Astrocyte of the cerebellum (primary cell): ENCODE measurements around the gene RAD51AP1.

Experiments
- DNase-seq: peaks from one replicate; pipeline ENCODE4 v3.0.0-alpha.2; 2011; ENCODE audit warnings: low read depth
- H3K4me3 ChIP-seq: 2 replicates; pipeline ENCODE4 v1.5.1; 2011; ENCODE audit warnings: mild to moderate bottlenecking, low read depth, low read length, moderate library complexity
- CTCF ChIP-seq: IDR thresholded peaks from 2 replicates; pipeline ENCODE4 v1.5.1; 2012; ENCODE audit warnings: low read length, low read depth, moderate library complexity, mild to moderate bottlenecking; ENCODE audit errors: missing control alignments
- in situ Hi-C: cut with HindIII; loops from 2 replicates; pipeline ENCODE4 v1.10.0; 2017; ENCODE audit warnings: low sequenced_read_pairs

Gene RAD51AP1

DNA sequence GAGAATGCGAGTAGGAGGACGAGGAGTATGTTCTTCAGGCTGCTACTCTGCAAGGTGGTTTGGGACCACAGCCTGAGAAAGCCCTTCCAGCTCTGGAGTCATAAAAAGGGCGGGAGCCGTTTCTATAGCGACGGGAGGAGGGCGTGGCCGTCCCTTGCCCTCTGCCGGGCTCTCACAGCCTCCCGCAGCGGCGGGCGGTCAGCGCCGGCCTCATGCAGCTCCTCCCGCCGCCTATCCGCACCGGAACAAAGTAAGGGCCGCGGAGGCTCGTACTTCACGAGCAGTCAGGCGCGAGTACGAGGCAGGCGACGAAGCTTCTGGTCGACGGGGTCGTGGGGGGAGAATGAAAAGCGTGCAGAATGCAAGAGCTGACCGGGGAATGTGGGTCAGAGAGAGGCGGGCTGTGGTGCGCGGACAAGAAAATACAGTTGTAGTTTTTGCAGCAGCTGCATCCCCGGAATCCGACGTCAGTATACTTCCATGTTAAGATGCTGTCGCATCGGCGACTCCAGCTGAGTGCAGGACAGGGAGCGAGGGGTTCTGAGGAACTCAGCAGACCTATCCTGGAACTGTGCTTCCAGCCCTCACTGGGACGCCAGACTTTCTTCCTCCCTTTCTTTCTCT lies 23.5 kb downstream of the RAD51AP1 start, which contains the start of gene DYRK4:
Gene DYRK4, plus strand, starts transcription at position 175 of the 624 bp plus-strand sequence. Its CDS starts 38 bp downstream, at position 213.
- no peak for TF ChIP-seq CTCF
- DNase-seq = peak; percentile 42
- in situ Hi-C loops = no loop called here
- peak within 1 kb of the TSS; percentile 27 for H3K4me3 ChIP-seq

GRCh38 chr12:4563336-4563735 lies 24.6 kb downstream of the RAD51AP1 start:
- in situ Hi-C loops = no loop called here
- DNase-seq = peak; percentile 53

GRCh38 chr12:4564818-4565217 lies 26.1 kb downstream of the RAD51AP1 start:
- no peak for TF ChIP-seq CTCF
- H3K4me3 ChIP-seq = no peak overlapping the region
- no peak for DNase-seq
- in situ Hi-C loops = no loop called here

More at GRCh38 chr12:4563336-4563735, 24.6 kb downstream of the RAD51AP1 start:
- no peak for TF ChIP-seq CTCF
- H3K4me3 ChIP-seq = no peak overlapping the region

GRCh38 chr12:4566474-4566873 lies 27.8 kb downstream of the RAD51AP1 start:
- in situ Hi-C loops = no loop called here
- no peak for TF ChIP-seq CTCF
- H3K4me3 ChIP-seq = no peak overlapping the region
- no peak for DNase-seq

DNA sequence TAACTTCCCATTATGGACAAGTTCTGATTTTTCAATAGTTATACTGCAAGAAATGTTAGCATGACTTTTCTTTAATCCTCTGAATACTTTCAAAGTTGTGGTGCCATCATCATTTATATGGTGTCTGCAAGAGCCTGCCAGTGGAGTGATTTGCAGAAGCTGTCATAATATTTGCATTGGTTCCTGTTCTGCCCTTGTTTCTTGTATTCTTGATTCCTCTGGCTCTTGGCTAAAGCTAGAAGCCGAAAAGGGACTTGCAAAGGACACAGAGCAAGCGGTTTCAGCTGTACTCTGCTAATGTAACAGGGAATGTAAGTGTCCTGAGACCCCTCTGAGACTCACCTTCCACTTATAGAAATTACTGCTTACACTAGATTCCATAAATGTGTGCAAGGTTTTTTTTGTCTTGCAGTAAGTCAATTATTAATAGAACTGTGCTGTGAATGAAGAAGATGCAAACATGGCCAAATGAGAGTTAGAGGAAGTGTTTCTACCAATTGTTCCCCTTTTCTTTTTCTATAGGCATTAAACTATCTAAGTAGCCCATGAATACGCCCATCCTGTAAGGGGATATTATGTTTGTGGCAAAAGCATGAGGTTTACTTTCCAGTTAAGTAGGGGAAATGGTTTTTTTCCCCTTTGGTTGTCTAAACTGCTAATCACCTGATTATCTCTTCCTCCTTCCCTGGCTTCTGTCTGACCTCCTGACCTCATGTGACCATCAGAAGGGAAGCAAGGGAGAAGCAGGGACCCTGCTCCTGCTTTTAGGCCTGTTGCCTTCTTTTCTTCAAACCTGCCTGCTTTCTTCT lies 28.6 kb downstream of the RAD51AP1 start:
- TF ChIP-seq CTCF = no peak

GRCh38 chr12:4569261-4569660 lies 30.6 kb downstream of the RAD51AP1 start:
- DNase-seq = no peak
- in situ Hi-C loops = no loop called here
- TF ChIP-seq CTCF = no peak
- H3K4me3 ChIP-seq = no peak overlapping the region

More for the DNA sequence above, 28.6 kb downstream of the RAD51AP1 start:
- H3K4me3 ChIP-seq = no peak overlapping the region
- in situ Hi-C loops = no loop called here
- no peak for DNase-seq
